Posterior cingulate gyrus (tissue), 11 donors: ENCODE results near the gene NEO1.
"Not testable (repeated sequence)": the region's sequence is repeated elsewhere in the genome, so short reads cannot be mapped to it uniquely, and the experiment has no call there.

Experiments
- DNase-seq, 10 donors: peaks; one replicate each; pipeline versions ENCODE4 v3.0.0 to v3.0.0-alpha.2; 2020 to 2021; ENCODE audit warnings: mixed read lengths in 3 of 10
- intact Hi-C: fragments of 100-400 bp; cut with DNase I; formaldehyde crosslinking; loops from one replicate; pipeline ENCODE4 v1.15.1; 2023

The NEO1 gene

GRCh38 chr15:73183071-73183470, 130.8 kb downstream of the NEO1 start:
- intact Hi-C loops: no loop called here
- no peak for DNase-seq

GRCh38 chr15:73190189-73190601, 137.9 kb downstream of the NEO1 start:
- intact Hi-C loops: no loop called here
- DNase-seq: no peak

GRCh38 chr15:73195166-73195565, 142.9 kb downstream of the NEO1 start:
- DNase-seq: no peak
- intact Hi-C loops: no loop called here

GRCh38 chr15:73196113-73196512, 143.8 kb downstream of the NEO1 start:
- intact Hi-C loops: no loop called here
- no peak for DNase-seq

GRCh38 chr15:73200339-73200738, 148.1 kb downstream of the NEO1 start:
- intact Hi-C loops: no loop called here
- no peak for DNase-seq

GRCh38 chr15:73210630-73211029, 158.4 kb downstream of the NEO1 start:
- no peak for DNase-seq
- intact Hi-C loops: no loop called here

GRCh38 chr15:73212424-73212823, 160.2 kb downstream of the NEO1 start:
- intact Hi-C loops: no loop called here
- DNase-seq: no peak

- intact Hi-C loops: not testable (repeated sequence)
- DNase-seq: peak in 1 of 10 donors; percentile 57
These were observed 169.2 kb downstream of the NEO1 start for GRCh38 chr15:73221450-73221849.

GRCh38 chr15:73225358-73226015, 173.2 kb downstream of the NEO1 start:
- intact Hi-C loops: no loop called here
- DNase-seq: no peak

GRCh38 chr15:73226093-73226814, 174.0 kb downstream of the NEO1 start:
- DNase-seq: no peak
- intact Hi-C loops: no loop called here

GRCh38 chr15:73227433-73228056, 175.3 kb downstream of the NEO1 start:
- no peak for DNase-seq
- intact Hi-C loops: no loop called here

- no peak for DNase-seq
- intact Hi-C loops: no loop called here
These were observed 175.9 kb downstream of the NEO1 start for GRCh38 chr15:73228128-73228646.

- no peak for DNase-seq
- intact Hi-C loops: no loop called here
These were observed 179.6 kb downstream of the NEO1 start for GRCh38 chr15:73231661-73232419.

GRCh38 chr15:73232776-73233175, 180.5 kb downstream of the NEO1 start:
- intact Hi-C loops: no loop called here
- no peak for DNase-seq

GRCh38 chr15:73233623-73234022, 181.4 kb downstream of the NEO1 start:
- DNase-seq: no peak
- intact Hi-C loops: no loop called here

GRCh38 chr15:73237910-73238309, 185.6 kb downstream of the NEO1 start:
- intact Hi-C loops: no loop called here
- no peak for DNase-seq

- intact Hi-C loops: loop anchor here (10.0 kb wide), 1 partner anchor 455 kb away; the partner anchor contains the start of gene ADPGK
- no peak for DNase-seq
These were observed 187.4 kb downstream of the NEO1 start for GRCh38 chr15:73239564-73240215.

GRCh38 chr15:73240866-73241499, 188.7 kb downstream of the NEO1 start:
- DNase-seq: peak in 8 of 10 donors; percentile 22 to 85 (median 74)
- intact Hi-C loops: loop anchor here (10.0 kb wide), 1 partner anchor 456 kb away; the partner anchor contains the start of gene ADPGK

GRCh38 chr15:73244333-73244732, 192.1 kb downstream of the NEO1 start:
- no peak for DNase-seq
- intact Hi-C loops: loop anchor here (10.0 kb wide), 1 partner anchor 460 kb away; the partner anchor contains the start of gene ADPGK
